GM21576 (cell line): ENCODE measurements around the gene CDYL2.
"Not testable (repeated sequence)": the region's sequence is repeated elsewhere in the genome, so short reads cannot be mapped to it uniquely, and the experiment has no call there.

ENCODE experiments used
- ATAC-seq: cut with Tn5 transposase; IDR thresholded peaks from one replicate; pipeline ENCODE4 v1.9.1; 2021; ENCODE audit warnings: mild to moderate bottlenecking, moderate library complexity; ENCODE audit not compliant: unreplicated experiment

CDYL2 gene

GRCh38 chr16:80804526-80805383 is at the start of gene CDYL2:
TSS of gene CDYL2 (minus strand) at chr16:80804598. CDS start at chr16:80804173, 425 bp downstream.
- peak; percentile 60 for ATAC-seq

DNA sequence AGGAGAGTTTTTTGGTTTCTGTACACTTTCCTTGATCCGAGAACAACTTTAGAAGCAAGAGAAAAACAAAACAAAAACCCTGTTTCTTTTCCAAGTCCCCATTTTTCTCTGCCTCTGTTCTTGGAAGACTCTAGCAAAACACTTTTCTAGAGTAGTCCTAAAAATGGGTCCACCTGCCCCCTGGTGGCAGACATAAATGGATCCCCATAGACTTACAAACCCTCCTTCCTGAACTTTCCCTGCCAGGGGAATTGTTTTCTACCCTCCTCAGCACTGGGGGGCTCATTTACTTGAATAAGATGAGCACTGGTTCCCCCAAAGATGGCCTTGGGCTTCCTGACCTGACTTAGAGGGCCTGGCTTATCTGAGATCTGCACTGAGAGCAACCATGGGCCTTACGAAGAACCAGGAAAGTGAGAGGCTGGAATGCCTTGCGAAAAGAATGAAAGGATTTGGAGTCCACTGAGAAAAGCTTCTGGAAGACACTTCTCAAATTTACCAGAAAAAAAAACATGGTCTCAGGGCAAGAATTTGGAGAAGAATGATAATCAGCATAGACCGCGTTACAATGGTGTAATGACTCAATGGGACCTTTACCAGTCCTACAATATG is 48.0 kb upstream of the CDYL2 start:
- ATAC-seq = no peak

- ATAC-seq = no peak
Observed at GRCh38 chr16:80851831-80852230, 47.4 kb upstream of the CDYL2 start.

DNA sequence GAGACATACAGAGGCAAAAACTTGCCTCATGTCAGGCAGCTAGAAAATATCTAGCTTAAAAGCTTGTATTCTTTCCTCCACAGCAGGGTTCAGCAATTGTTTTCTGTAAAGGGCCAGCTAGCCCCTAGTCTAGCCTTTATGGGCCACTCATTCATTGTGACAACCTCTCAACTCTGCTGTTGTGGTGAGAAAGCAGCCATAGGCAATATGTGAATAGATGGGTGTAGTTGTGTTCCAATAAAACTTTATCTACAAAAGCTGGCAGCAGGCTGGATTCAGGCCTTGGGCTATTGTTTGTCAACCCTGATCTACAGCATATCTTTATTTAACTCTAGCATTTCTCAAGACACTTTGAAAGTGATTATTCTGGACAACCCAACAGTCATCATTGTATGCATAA is 46.4 kb upstream of the CDYL2 start:
- ATAC-seq = no peak

GRCh38 chr16:80848862-80849261 is 44.5 kb upstream of the CDYL2 start:
- ATAC-seq = no peak

DNA sequence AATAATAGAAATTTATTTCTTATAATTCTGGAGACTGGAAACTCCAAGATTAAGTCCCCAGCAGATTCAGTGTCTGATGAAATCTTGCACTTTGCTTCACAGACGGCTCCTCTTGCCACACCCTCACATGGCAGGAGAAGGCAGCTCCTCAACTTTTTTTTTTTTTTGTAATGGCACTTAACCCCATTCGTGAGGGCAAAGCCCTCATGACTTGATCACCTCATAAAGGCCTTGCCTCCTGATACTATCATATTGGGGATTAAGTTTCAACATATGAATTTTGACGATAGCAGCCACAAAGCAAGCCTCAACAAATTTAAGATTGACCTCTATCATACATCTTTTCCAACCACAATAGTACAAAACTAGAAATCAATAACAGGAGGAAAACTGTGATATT is 42.3 kb upstream of the CDYL2 start:
- ATAC-seq = no peak

DNA sequence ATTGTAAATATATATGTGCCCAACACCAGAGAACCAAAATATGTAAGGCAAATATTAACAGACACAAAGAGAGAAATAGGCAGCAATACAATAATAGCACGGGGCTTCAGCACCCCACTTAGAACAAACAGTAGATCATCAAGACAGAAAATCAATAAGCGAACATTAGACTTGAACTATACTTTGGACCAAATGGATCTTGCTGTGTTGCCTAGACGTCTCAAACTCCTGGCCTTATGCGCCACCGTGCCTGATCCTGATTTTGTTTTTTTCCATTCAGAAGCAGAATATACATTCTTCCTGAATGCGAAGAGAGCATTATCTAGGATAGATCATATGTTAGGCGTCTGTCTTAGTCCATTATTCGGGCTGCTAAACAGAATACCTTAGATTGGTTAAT is 41.9 kb upstream of the CDYL2 start:
- no peak for ATAC-seq

DNA sequence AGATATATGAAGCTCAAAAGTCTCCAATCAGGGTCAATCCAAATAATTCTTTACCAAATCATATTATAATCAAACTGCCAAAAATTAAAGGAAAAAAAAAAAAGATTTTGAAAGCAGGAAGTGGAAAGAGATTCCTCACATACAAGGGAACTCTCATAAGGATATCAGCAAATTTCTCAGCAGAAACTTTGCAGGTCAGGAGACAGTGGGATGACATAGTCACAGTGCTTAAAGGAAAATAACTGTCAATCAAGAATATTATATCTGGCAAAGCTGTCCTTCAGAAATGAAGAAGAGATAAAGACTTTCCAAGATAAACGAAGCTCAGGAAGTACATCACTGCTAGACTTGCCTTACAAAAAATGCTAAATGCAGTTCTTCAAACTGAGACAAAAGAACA is 40.0 kb upstream of the CDYL2 start:
- ATAC-seq = no peak

DNA sequence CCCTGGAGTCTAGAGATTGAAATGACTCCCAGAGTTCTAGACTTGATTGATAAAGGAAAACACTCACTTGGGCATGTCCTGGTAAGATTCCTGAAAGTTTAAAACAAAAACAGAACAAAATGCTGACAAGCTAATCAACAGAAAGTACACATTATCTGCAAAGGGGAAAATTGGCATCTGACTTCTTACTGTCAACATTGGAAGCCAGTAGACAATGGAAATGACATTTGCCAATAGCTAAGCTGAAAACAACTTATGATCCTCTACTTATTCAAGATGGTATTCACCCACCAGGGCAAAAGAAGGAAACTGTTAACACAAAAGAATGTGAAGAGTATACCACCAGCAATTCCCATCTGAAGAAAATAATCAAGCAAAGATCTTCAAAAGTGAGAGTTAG is 36.8 kb upstream of the CDYL2 start:
- ATAC-seq = no peak

DNA sequence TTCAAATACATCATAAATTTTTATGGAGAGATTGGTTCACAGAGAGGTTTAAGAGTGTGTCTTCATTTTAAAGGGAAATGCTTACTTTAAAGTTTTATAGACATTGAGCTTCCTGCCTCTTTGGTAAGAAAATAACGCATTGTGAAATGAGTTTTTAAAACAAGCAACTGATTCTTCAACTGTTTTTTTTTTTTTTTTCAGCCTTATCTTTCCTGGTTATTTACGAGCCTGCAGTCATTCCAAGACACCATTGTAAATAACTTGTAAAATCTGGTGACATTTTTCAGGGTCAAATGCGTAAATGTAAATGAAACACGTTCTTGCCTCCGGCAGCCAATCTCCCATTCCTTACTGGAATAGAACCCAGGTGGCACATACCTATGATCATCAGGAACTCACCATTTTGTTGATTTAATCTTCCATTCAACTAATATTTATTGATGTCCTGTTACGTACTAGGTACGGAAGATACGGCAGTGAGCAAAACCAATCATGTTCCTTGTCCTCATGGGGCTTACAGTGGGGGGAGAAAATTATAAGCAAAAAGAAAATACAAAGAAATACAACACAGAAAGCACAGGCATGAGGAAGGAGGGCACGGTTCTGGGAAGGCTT is 33.2 kb upstream of the CDYL2 start:
- ATAC-seq = no peak

- no peak for ATAC-seq
Observed at GRCh38 chr16:80836846-80837245, 32.4 kb upstream of the CDYL2 start.

GRCh38 chr16:80836202-80836601 is 31.8 kb upstream of the CDYL2 start:
- no peak for ATAC-seq

DNA sequence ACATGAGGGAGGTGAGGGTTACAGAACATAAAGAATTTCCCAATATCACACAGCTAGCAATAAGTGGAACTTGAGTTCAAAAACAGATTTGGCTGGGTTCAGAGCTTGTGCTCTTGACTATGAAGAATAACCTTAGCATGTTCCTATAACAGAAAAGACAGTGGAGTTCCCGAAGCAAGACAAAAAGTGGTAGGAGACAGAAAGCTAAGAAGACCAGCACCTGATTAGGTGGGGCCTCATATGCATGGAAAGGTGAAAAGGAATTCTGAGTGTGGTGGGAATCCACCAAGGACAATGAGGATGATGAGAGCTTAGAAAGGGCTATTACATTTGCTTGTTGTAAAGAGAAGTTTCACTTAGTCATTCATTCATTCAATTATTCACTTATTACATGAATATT is 26.6 kb upstream of the CDYL2 start:
- no peak for ATAC-seq

GRCh38 chr16:80828495-80828894 is 24.1 kb upstream of the CDYL2 start:
- no peak for ATAC-seq

GRCh38 chr16:80827007-80827406 is 22.6 kb upstream of the CDYL2 start:
- ATAC-seq = no peak

- ATAC-seq = no peak
Observed at GRCh38 chr16:80825365-80825758, 21.0 kb upstream of the CDYL2 start.

DNA sequence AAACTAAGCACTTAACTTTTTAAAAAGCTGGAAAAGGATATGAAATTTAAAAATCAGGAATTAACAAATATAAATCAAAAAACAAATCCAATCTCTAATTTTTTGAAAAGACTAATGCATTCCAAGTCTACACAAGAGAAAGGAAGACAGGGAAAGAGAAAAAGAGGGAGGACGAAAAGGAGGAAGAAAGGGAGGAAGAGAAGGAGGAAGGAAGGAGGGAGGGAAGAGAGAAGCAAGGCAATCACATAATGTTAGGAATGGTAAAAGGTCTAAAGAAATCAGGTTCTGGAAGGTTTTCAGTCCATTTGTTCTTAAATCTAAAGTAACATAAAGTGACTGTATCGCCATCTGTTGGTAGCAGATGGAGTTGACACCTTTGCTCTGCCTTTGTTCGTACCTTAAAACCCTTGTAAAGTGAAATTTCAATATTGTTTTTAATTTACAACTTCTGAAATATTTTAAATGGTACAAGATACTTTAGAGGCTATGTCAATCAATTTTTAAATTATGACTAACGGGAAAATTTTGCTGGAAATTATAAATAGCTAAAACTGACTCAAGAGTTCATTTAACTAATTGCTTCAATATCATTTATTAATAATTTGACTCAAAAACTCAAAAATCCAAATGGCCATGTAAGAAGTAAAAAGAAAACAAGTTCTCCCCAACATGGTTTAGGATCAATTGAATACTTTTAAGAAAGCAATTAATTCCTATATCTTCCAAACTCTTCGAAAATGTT is 20.4 kb upstream of the CDYL2 start:
- no peak for ATAC-seq

- ATAC-seq = no peak
Observed at GRCh38 chr16:80819988-80820387, 15.6 kb upstream of the CDYL2 start.

GRCh38 chr16:80816356-80816755 is 12.0 kb upstream of the CDYL2 start:
- no peak for ATAC-seq

GRCh38 chr16:80815278-80815677 is 10.9 kb upstream of the CDYL2 start:
- not testable (repeated sequence) for ATAC-seq

GRCh38 chr16:80812593-80812992 is 8.2 kb upstream of the CDYL2 start:
- ATAC-seq = no peak
